Activated CD8-positive, alpha-beta memory T cell treated with anti-CD3 and anti-CD28 coated beads for 1 hour (primary cell): Measurements from ENCODE around the gene TRAP1.
"Not testable (repeated sequence)": the region's sequence is repeated elsewhere in the genome, so short reads cannot be mapped to it uniquely, and the experiment has no call there.

ENCODE experiments used
- DNase-seq, 2 donors: peaks; one replicate each; pipeline ENCODE4 v3.0.0-alpha.2; 2020; ENCODE audit warnings: low read depth in 1 of 2; ENCODE audit errors: extremely low read depth in 1 of 2

TRAP1 gene

DNA sequence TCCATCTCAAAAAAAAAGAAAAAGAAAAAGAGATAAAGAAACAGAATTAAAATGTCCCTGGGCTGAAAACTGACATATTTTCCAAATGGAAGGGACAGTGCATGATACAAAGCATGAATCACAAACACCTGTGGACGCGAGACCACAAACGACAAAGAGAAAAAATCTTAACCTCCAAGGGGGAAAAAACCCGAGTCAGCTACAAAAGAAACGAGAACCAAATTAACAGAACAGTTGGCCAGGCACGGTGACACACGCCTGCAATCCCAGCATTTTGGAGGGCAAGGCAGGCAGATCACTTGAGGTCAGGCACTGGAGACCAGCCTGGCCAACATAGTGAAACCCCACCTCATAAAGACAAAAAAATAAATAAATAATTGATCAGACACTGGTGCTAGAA is 1.9 kb downstream of the TRAP1 start:
- DNase-seq, result no peak

GRCh38 chr16:3714378-3714777 is 2.9 kb downstream of the TRAP1 start:
- DNase-seq, result not testable (repeated sequence)

DNA sequence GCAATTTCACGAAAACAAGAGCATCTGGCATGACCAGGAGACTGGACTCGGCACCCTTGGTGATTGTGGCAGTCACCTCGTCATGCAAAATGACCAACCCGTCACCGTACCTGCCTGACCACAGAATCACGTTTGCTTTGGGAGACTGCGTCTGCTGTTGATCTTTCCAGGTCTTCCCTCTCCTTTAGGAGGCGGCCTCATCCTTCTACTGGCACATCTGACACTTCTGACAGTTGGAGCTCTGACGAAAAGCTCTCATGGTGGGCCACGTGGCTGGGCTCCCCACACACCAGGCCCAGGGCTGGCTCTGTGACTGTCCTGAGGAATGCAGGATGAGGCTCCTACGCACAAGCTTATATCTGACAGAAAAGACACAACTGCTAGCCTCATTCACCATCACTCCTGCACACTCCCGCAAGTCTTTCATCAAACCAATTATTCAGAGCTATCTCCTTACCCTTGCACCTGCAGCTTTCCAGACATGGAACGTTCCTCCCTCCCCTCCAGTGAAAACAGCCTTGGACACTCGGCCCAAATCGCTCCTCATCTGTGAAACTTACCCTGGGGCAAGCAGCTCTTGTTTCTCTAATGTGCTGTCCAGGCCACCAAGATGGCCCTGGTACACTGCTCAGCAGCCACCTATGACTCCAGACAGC is 3.6 kb downstream of the TRAP1 start:
- DNase-seq, result no peak

- DNase-seq, result no peak
These were observed 4.4 kb downstream of the TRAP1 start for GRCh38 chr16:3712861-3713372.

GRCh38 chr16:3706253-3707012 is 10.9 kb downstream of the TRAP1 start:
- no peak for DNase-seq

DNA sequence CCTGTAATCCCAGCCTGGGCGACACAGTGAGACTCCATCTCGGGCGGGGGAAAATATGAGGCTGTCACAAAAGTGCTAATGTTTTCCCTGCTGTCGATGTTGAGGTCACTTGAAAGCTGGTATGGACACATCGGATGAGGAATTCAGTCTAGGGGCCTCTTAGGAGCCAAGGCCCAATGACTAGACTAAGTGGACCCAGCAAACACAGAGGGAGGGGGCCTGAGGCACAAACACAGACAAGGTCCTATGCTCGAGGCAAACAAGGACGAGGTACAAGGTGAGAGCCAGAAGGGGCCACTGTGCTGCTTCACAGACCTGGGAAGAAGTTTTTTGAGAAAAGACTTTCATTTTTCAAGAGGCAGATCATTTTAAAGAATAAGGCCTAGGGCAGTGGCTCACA is 15.2 kb downstream of the TRAP1 start:
- DNase-seq, result no peak

GRCh38 chr16:3701531-3701930 is 15.8 kb downstream of the TRAP1 start:
- no peak for DNase-seq

DNA sequence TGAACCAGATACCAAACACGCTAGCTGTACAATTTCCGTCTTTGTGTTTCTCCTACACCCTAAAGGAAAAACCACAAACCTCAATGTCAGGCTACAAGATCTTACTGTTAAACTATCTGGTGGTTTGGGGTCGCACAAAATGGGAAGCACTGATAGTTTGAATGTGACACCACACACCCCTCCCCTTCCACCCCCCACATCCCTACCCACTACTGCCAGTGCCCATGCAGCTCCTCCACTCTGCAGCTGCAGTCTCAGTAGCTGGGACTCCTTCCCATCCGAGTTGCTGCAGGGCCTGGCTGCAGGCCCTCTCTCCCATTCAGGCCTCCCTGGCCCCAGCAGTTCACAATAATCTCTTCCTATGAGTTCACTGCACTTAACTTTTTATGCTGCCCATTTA is 18.4 kb downstream of the TRAP1 start:
- no peak for DNase-seq

DNA sequence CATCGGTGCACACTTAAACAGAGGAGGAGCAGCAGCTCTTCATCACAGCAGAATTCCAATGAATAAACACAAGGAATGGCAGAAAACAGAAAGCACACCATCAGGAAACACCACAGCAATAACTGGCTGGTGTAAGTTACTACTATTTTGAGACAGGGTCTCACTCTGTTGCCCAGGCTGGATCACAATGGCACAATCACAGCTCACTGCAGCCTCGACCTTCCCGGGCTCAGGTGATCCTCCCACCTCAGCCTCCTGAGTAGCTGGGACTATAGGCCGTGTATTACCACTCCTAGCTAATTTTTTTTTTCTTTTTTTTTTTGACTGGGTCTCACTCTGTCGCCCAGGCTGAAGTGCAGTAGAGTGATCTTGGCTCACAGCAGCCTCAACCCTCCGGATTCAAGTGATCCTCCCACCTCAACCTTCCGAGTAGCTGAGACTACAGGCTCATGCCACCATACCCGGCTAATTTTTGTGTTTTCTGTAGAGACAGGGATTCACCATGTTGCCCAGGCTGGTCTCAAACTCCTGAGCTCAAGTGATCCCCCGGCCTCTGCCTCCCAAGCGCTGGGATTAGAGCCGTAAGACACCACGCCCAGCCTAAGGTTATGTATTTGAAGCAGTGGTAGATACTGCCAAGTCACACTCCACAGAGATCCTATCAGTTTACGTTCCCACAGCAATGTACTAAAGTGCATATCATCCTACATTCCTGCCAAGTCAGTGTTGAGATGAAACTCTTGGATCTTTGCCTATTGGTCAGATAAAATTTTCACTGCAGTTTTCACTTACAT is 20.7 kb downstream of the TRAP1 start:
- DNase-seq, result no peak

- DNase-seq, result no peak
These were observed 21.5 kb downstream of the TRAP1 start for GRCh38 chr16:3695610-3696369.

DNA sequence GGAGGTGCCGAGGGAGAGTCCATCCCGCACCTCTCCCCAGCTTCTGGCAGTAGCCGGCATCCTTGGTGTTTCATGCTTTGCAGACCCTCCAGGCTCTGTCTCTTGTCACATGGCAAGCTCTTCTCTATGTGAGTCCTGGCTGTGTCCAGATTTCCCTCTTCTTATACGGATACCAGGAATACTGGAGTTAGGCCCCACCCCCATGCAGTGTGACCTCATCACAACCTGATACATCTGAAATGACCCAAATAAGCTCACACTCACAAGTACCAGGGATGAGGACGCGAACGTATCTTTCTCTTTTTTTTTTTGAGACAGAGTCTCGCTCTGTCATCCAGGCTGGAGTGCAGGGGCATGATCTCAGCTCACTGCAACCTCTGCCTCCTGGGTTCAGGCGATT is 23.3 kb downstream of the TRAP1 start:
- DNase-seq, result no peak

DNA sequence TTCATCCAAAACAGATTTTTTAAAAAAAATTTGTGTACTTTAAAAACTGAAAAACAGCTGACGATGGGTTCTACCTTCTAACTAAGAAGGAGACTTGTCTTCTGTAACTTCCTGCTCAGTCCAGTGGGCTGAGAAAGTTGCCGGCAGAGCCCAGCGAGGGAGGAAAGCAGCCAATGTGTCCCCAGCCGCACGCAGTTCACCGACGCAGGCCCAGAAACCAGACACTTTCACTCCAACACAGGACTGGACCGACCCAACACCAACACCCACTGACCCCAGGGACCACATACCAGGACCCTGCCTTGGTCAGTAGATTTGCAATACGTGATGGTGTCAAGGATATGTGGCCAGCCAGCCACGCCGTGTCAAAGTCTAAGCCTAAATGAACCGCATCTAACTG is 25.6 kb downstream of the TRAP1 start:
- DNase-seq, result no peak

DNA sequence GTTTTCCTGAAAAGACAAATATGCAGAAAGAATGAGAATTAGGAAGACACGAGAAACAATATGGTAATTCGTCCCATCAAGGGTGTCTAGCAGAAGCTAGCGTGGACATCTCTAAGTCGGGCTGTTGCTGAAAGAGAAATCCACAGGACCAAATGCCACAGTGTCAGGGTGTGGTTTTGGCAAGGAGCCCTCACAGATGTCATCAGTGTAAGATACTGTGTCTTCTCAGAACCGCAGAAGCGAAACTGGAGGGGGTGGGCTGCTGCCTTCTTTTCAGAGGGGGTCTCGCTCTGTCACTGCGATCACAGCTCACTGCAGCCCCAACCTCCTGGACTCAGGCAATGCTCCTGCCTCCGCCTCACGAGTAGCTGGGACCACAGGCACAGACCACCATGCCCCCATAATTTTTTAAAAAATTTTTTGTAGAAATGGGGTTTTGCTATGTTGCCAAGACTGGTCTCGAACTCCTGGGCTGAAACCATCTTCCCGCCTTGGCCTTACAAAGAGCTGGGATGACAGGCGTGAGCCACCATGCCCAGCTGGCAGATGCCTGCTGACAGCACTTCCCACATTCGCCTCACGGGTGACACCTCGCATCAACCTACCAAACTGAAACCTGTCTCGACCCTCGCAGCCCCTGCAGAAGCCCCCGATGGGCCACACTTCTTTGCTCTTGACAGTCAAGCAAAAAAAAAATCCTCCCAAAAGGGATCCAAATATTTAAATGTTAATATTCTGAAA is 26.2 kb downstream of the TRAP1 start:
- DNase-seq, result no peak

GRCh38 chr16:3690470-3690928 is 26.8 kb downstream of the TRAP1 start:
- peak; percentile 56 to 74 for DNase-seq

GRCh38 chr16:3689731-3690130 is 27.6 kb downstream of the TRAP1 start:
- no peak for DNase-seq

GRCh38 chr16:3687792-3688191 is 29.5 kb downstream of the TRAP1 start:
- no peak for DNase-seq

DNA sequence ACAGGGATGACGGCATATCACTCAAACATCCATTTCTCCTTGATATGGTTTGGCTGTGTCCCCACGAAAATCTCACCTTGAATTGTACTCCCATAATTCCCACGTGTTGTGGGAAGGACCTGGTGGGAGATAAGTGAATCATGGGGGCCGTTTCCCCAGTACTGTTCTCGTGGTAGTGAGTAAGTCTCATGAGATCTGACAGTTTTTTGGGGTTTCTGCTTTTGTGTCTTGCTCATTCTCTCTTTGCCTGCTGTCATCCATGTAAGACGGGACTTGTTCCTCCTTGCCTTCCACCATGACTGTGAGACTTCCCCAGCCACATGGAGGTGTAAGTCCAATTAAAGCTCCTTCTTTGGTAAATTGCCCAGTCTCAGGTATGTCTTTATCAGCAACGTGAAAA is 30.3 kb downstream of the TRAP1 start:
- DNase-seq, result no peak

DNA sequence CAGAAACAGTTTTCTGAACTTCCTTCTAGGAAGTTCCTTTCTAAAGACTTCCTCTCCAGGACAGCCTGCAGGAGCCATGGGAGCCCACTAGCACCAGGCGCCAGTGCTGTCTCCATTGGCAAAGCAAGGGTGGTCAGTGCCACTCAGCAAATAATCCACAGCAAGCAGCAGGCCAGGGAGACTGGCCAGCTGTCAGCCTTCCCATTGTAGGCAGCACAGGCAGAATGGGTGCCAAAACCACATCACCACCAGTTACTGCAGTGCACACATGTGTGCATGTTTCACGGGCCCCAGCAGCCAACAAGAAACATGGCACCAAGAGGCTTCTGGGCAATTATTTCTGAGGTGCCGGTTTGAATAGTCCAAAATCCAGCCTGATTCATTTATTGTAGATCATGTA is 36.1 kb downstream of the TRAP1 start:
- no peak for DNase-seq

DNA sequence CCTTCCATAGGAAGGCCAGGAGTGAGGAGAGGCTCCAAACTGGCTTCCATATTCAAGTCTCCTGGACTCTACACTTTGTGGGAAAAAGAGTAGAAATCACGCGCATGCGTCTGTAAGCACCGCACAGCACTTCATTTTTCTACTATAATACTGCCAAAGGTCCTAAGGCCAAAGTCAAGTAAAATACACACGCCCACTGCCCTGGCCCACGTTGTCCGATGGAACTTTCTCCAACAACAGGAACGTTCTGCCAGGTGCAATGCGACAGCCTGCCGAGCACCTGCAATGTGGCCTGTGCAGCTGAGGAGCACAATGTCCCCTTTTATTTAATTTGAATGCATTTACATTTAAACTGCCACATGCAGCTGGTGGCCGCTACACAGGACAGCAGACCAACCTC is 39.3 kb downstream of the TRAP1 start:
- DNase-seq, result no peak

DNA sequence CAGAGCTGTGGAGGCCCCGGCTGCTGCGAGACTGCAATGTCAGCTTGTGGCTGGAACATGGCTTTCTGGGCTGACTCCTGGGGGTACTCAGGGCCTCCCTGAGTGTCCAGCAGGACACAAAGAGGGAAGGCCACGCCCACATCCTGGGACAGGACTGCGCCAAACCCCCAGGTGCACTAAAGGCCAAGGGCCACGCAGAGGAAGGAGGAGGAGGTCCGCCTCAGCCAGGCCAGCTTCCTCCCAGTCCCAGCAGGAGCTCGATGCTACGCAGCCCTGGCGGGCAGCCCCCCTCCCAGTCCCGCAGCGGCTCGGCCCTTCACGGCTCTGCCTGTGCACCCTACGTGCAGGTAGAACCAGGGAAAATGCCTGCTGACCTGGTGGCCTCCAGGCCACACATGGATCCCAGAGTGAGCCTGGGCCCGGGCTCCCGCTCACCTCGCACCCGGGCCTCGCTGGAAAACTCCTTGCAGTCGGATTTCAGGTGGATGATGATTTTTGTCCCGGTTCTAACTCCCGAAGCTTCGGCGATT is 41.7 kb downstream of the TRAP1 start:
- no peak for DNase-seq
